NCI-H1105 treated with DMSO at 0.1 percent for 48 hours (cell line): ENCODE measurements around the gene PGM2.
A peak's percentile ranks its signal among the peaks of the same experiment; 100 is the strongest.

Experiments used
- DNase-seq: peaks from one replicate; lab custom pipeline; 2025; lab: John Stamatoyannopoulos, UW

PGM2 gene

GRCh38 chr4:37902738-37903693 is 76.5 kb downstream of the PGM2 start:
- no peak for DNase-seq

- DNase-seq, result peak; percentile 41
Measured at GRCh38 chr4:37903901-37904300, 77.4 kb downstream of the PGM2 start.

GRCh38 chr4:37904824-37905223 is 78.3 kb downstream of the PGM2 start:
- no peak for DNase-seq

DNA sequence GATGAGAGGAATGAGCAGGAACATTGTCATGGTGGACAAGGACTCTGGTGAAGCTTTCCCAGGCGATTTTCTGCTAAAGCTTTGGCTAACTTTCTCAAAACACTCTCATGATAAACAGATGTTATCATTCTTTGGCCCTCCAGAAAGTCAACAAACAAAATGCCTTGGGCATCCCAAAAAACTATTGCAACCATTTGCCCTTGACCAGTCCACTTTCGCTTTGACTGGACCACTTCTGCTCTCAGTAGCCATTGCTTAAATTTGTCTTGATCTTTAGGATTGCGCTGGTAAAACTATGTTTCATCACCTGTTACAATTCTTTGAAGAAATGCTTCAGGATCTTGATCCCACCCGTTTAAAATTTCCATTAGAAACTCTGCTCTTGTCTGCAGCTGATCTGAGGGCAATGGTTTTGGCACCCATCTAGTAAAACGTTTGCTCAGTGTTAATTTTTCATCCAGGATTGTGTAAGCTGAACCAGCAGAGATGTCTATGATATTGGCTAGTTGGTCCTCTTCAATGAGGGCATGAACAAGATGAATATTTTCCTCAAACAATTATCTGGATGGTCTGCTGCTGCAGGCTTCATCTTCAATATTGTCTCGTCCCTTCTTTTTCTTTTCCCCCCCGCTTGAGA is 79.2 kb downstream of the PGM2 start:
- no peak for DNase-seq

- no peak for DNase-seq
Measured at GRCh38 chr4:37908488-37909331, 82.2 kb downstream of the PGM2 start.

DNA sequence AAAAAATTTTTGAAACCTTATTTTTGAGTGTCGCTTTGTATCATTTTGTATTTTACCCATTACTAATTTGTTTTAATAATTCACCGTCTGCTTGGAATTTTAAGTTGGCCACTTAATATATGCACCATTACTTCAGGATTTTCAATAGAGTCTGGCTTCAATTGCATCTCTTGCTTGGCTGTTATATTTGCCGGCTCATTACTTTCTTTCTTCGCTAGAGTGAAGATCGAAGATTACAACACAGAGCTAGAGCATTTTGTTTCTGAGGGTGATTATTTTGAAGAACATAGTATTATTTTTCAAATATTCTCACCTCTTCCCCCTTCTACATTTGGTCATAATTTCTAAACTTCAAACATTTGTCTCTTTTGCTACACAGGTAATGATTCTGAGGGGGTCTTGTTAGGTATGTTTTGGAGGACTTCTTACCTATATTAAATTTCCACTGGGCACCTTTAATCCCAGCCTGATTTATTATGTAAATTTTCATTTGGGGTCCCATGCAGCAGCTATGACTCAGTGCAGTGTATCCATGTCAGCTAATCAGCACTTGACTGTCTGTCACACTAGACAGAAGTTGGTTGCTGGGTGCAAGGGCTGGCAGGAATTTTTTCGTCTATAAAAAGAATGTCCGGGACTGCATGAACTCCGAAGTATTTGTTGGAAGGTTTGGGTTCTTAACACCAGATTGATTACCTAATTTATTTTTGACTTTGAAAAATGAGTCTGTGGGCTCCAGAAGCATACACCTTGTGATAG is 83.0 kb downstream of the PGM2 start:
- no peak for DNase-seq

DNA sequence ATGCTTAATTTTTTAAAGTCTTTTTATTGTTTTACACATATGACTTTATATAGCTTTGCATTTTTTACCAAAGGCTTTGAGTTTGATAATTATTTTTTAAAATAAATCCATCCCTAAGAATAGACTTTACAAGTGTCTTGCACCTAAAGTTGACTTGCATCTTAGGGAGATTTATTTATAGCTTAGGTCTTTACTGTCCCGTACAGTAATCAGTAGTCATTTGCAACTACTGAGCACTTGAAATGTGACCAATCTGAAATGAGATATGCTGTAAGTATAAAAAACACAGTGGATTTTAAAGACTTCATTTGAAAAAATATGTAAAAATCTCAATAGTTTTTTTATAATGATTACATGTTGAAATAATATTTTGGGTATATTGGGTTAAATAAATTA is 83.6 kb downstream of the PGM2 start:
- DNase-seq, result no peak
